IPS-18a (cell line): ENCODE data around the gene HYDIN.

Experiments used
- H3K27ac ChIP-seq: one replicate; pipeline ENCODE4 v1.5.1; 2013; ENCODE audit warnings: low read length
- H3K27me3 ChIP-seq: one replicate; pipeline ENCODE4 v1.6.1; 2013; ENCODE audit warnings: mild to moderate bottlenecking, low read length; ENCODE audit not compliant: control insufficient read depth, insufficient read depth
- H3K36me3 ChIP-seq: one replicate; pipeline ENCODE4 v1.6.1; 2013; ENCODE audit warnings: low read depth, low read length; ENCODE audit not compliant: control insufficient read depth
- H3K4me1 ChIP-seq: one replicate; pipeline ENCODE4 v1.6.1; 2013; ENCODE audit warnings: low read depth, low read length; ENCODE audit not compliant: control insufficient read depth
- H3K4me3 ChIP-seq: one replicate; pipeline ENCODE4 v1.5.1; 2013; ENCODE audit warnings: low read length
- H3K9ac ChIP-seq: one replicate; pipeline ENCODE4 v1.6.1; 2013; ENCODE audit warnings: mild to moderate bottlenecking, low read length, moderate library complexity
- H3K9me3 ChIP-seq: one replicate; pipeline ENCODE4 v1.6.1; 2013; ENCODE audit warnings: low read depth, low read length; ENCODE audit not compliant: control insufficient read depth

The HYDIN gene

GRCh38 chr16:71230122-71230845, at the start of gene HYDIN:
HYDIN (minus strand) TSS chr16:71230722; CDS start chr16:71186895, 43,827 bp downstream.
- H3K36me3 ChIP-seq, result no peaks in the 10 kb centered on the region
- H3K4me1 ChIP-seq, result peaks cover 4% of the 10 kb centered on the region
- no peaks in the 10 kb centered on the region for H3K27me3 ChIP-seq
- peak within 1 kb of the TSS; percentile 80 for H3K4me3 ChIP-seq
- peak within 1 kb of the TSS; percentile 78 for H3K9ac ChIP-seq
- H3K27ac ChIP-seq, result peak within 1 kb of the TSS; percentile 48
- peaks cover 16% of the 10 kb centered on the region for H3K9me3 ChIP-seq

GRCh38 chr16:71276589-71277334, 46.2 kb upstream of the HYDIN start:
- no peak overlapping the region for H3K4me3 ChIP-seq
- peaks cover 12% of the 10 kb centered on the region for H3K9me3 ChIP-seq
- no peak overlapping the region for H3K9ac ChIP-seq
- H3K27ac ChIP-seq, result no peak overlapping the region
- no peaks in the 10 kb centered on the region for H3K4me1 ChIP-seq
- no peaks in the 10 kb centered on the region for H3K27me3 ChIP-seq
- no peaks in the 10 kb centered on the region for H3K36me3 ChIP-seq

GRCh38 chr16:71273384-71273783, 42.9 kb upstream of the HYDIN start:
- no peak overlapping the region for H3K4me3 ChIP-seq
- H3K9ac ChIP-seq, result no peak overlapping the region
- no peak overlapping the region for H3K27ac ChIP-seq
- H3K36me3 ChIP-seq, result no peaks in the 10 kb centered on the region
- H3K4me1 ChIP-seq, result no peaks in the 10 kb centered on the region
- H3K9me3 ChIP-seq, result peaks cover 12% of the 10 kb centered on the region
- no peaks in the 10 kb centered on the region for H3K27me3 ChIP-seq

GRCh38 chr16:71264299-71264698, 33.8 kb upstream of the HYDIN start:
- H3K4me3 ChIP-seq, result no peak overlapping the region
- no peaks in the 10 kb centered on the region for H3K9me3 ChIP-seq
- H3K4me1 ChIP-seq, result no peaks in the 10 kb centered on the region
- H3K27me3 ChIP-seq, result no peaks in the 10 kb centered on the region
- H3K27ac ChIP-seq, result no peak overlapping the region
- no peak overlapping the region for H3K9ac ChIP-seq
- H3K36me3 ChIP-seq, result no peaks in the 10 kb centered on the region

GRCh38 chr16:71263582-71263981, 33.1 kb upstream of the HYDIN start:
- Histone ChIP-seq H3K9me3 (no peaks in the 10 kb centered on the region), H3K27me3 (no peaks in the 10 kb centered on the region), H3K4me3 (no peak overlapping the region), H3K9ac (no peak overlapping the region), H3K36me3 (no peaks in the 10 kb centered on the region), H3K4me1 (no peaks in the 10 kb centered on the region), H3K27ac (no peak overlapping the region)

GRCh38 chr16:71262391-71262790, 31.9 kb upstream of the HYDIN start:
- H3K9me3 ChIP-seq, result no peaks in the 10 kb centered on the region
- H3K4me3 ChIP-seq, result no peak overlapping the region
- no peak overlapping the region for H3K27ac ChIP-seq
- H3K36me3 ChIP-seq, result no peaks in the 10 kb centered on the region
- H3K9ac ChIP-seq, result no peak overlapping the region
- no peaks in the 10 kb centered on the region for H3K27me3 ChIP-seq
- no peaks in the 10 kb centered on the region for H3K4me1 ChIP-seq

GRCh38 chr16:71260995-71261394, 30.5 kb upstream of the HYDIN start:
- no peaks in the 10 kb centered on the region for H3K4me1 ChIP-seq
- no peak overlapping the region for H3K9ac ChIP-seq
- H3K36me3 ChIP-seq, result no peaks in the 10 kb centered on the region
- H3K4me3 ChIP-seq, result no peak overlapping the region
- H3K27ac ChIP-seq, result no peak overlapping the region
- H3K27me3 ChIP-seq, result no peaks in the 10 kb centered on the region
- no peaks in the 10 kb centered on the region for H3K9me3 ChIP-seq

GRCh38 chr16:71259086-71259485, 28.6 kb upstream of the HYDIN start:
- Histone ChIP-seq H3K27ac (no peak overlapping the region), H3K27me3 (no peaks in the 10 kb centered on the region), H3K9ac (no peak overlapping the region), H3K4me1 (peaks cover 13% of the 10 kb centered on the region), H3K4me3 (no peak overlapping the region), H3K36me3 (no peaks in the 10 kb centered on the region), H3K9me3 (no peaks in the 10 kb centered on the region)

- Histone ChIP-seq H3K36me3 (no peaks in the 10 kb centered on the region), H3K4me3 (no peak overlapping the region), H3K27ac (no peak overlapping the region), H3K9ac (no peak overlapping the region), H3K9me3 (no peaks in the 10 kb centered on the region), H3K4me1 (peaks cover 13% of the 10 kb centered on the region), H3K27me3 (no peaks in the 10 kb centered on the region)
Observed at GRCh38 chr16:71258372-71258771, 27.9 kb upstream of the HYDIN start.

- Histone ChIP-seq H3K27ac (no peak overlapping the region), H3K27me3 (no peaks in the 10 kb centered on the region), H3K9me3 (no peaks in the 10 kb centered on the region), H3K9ac (no peak overlapping the region), H3K4me3 (no peak overlapping the region), H3K36me3 (no peaks in the 10 kb centered on the region), H3K4me1 (peaks cover 13% of the 10 kb centered on the region)
Observed at GRCh38 chr16:71257768-71258167, 27.2 kb upstream of the HYDIN start.

- no peak overlapping the region for H3K27ac ChIP-seq
- no peaks in the 10 kb centered on the region for H3K27me3 ChIP-seq
- no peak overlapping the region for H3K4me3 ChIP-seq
- H3K36me3 ChIP-seq, result no peaks in the 10 kb centered on the region
- H3K9ac ChIP-seq, result no peak overlapping the region
- H3K9me3 ChIP-seq, result no peaks in the 10 kb centered on the region
- H3K4me1 ChIP-seq, result peaks cover 13% of the 10 kb centered on the region
Observed at GRCh38 chr16:71255721-71256120, 25.2 kb upstream of the HYDIN start.
